NCI-H1930 (cell line): ENCODE data around the gene KIF3A.

Experiments
- DNase-seq, 2 experiments: peaks; one replicate each; lab custom pipeline; 2025; lab: John Stamatoyannopoulos, UW

The KIF3A gene

GRCh38 chr5:132753135-132753987 lies 16.0 kb upstream of the KIF3A start:
- DNase-seq, result no peak

GRCh38 chr5:132752581-132753125 lies 15.3 kb upstream of the KIF3A start:
- DNase-seq, result no peak

- DNase-seq, result no peak
These were observed 14.7 kb upstream of the KIF3A start for GRCh38 chr5:132751971-132752580.

- DNase-seq, result no peak
These were observed 14.1 kb upstream of the KIF3A start for GRCh38 chr5:132751444-132751843.

- DNase-seq, result no peak
These were observed 13.3 kb upstream of the KIF3A start for GRCh38 chr5:132750471-132751230.

GRCh38 chr5:132749506-132749905 lies 12.2 kb upstream of the KIF3A start:
- DNase-seq, result no peak

- DNase-seq, result no peak
These were observed 11.2 kb upstream of the KIF3A start for GRCh38 chr5:132748522-132749000.

GRCh38 chr5:132747616-132748440 lies 10.5 kb upstream of the KIF3A start:
- no peak for DNase-seq

- no peak for DNase-seq
These were observed 9.7 kb upstream of the KIF3A start, which contains the start of gene CCNI2 for GRCh38 chr5:132746954-132747615. Gene CCNI2, plus strand, starts transcription at chr5:132747426. Its CDS starts 70 bp downstream, at chr5:132747496.

- DNase-seq, result no peak
These were observed 9.2 kb upstream of the KIF3A start for GRCh38 chr5:132746592-132746953.

- DNase-seq, result no peak
These were observed 7.3 kb upstream of the KIF3A start for GRCh38 chr5:132744659-132745058.

GRCh38 chr5:132742626-132743025 lies 5.3 kb upstream of the KIF3A start:
- no peak for DNase-seq

- no peak for DNase-seq
These were observed 4.8 kb upstream of the KIF3A start for GRCh38 chr5:132742158-132742557.

GRCh38 chr5:132739232-132739631 lies 1.9 kb upstream of the KIF3A start:
- DNase-seq, result no peak

GRCh38 chr5:132737982-132738681 lies 786 bp upstream of the KIF3A start:
- DNase-seq, result no peak

GRCh38 chr5:132734687-132735086 lies 2.7 kb downstream of the KIF3A start:
- DNase-seq, result no peak

GRCh38 chr5:132733499-132734148 lies 3.7 kb downstream of the KIF3A start:
- no peak for DNase-seq

GRCh38 chr5:132729896-132730295 lies 7.5 kb downstream of the KIF3A start:
- DNase-seq, result no peak

- DNase-seq, result no peak
These were observed 11.6 kb downstream of the KIF3A start for GRCh38 chr5:132725745-132726144.
